ENCODE measurements around the gene PDXP. TPM values are rescaled to one million over a fixed set of nuclear protein-coding genes. Genes with fewer than 3 reads are reported as not detected.

PDXP gene
- total RNA-seq, 1 experiment from 2014 or later, result 18.4 TPM

GRCh38 chr22:37659897-37660708, 1.6 kb downstream of the PDXP start:
- Mint-ChIP-seq H3K36me3 (ENCODE audit: insufficient read depth, unreplicated experiment) (peaks cover 30% of the 10 kb centered on the region), H3K4me1 (ENCODE audit: low read depth, unreplicated experiment) (peaks cover 40% of the 10 kb centered on the region), H3K27me3 (ENCODE audit: unreplicated experiment) (no peaks in the 10 kb centered on the region), H3K9me3 (ENCODE audit: low read depth, unreplicated experiment) (no peaks in the 10 kb centered on the region), H3K27ac (ENCODE audit: unreplicated experiment) (peak overlapping the region; percentile 74), H3K4me3 (ENCODE audit: low read depth, unreplicated experiment) (peak overlapping the region; percentile 92)
- TSS peak; percentile 29 for BruUV-seq (replicated peaks)
- DNase-seq, result no peak
- no peak for TF ChIP-seq CTCF (IDR thresholded peaks at IDR 0.05; ENCODE audit: unreplicated experiment)
- CTCF ChIA-PET, result interaction anchor here (1.8 kb wide), 1 partner anchor 21 kb away, joined by 13 read pairs; no protein-coding TSS in a partner anchor
- intact Hi-C loops (cut with micrococcal nuclease; ENCODE audit: unreplicated experiment), result no loop called here

- Mint-ChIP-seq H3K4me1 (ENCODE audit: low read depth, unreplicated experiment) (peaks cover 40% of the 10 kb centered on the region), H3K4me3 (ENCODE audit: low read depth, unreplicated experiment) (no peak overlapping the region), H3K27ac (ENCODE audit: unreplicated experiment) (no peak overlapping the region), H3K36me3 (ENCODE audit: insufficient read depth, unreplicated experiment) (peaks cover 36% of the 10 kb centered on the region), H3K27me3 (ENCODE audit: unreplicated experiment) (no peaks in the 10 kb centered on the region), H3K9me3 (ENCODE audit: low read depth, unreplicated experiment) (no peaks in the 10 kb centered on the region)
- no TSS peak for BruUV-seq (replicated peaks)
- DNase-seq, result no peak
- CTCF ChIA-PET, result interaction anchor here (0.8 to 1.8 kb wide), 3 partner anchors 17 to 54 kb away, joined by 3 to 13 read pairs (median 4); no protein-coding TSS in a partner anchor
- no peak for TF ChIP-seq CTCF (IDR thresholded peaks at IDR 0.05; ENCODE audit: unreplicated experiment)
- intact Hi-C loops (cut with micrococcal nuclease; ENCODE audit: unreplicated experiment), result no loop called here
Observed at GRCh38 chr22:37660709-37661045, 2.2 kb downstream of the PDXP start.

GRCh38 chr22:37661160-37661924, 2.8 kb downstream of the PDXP start:
- no peaks in the 10 kb centered on the region for H3K27me3 Mint-ChIP-seq (ENCODE audit: unreplicated experiment)
- CTCF ChIA-PET, result interaction anchor here (0.5 to 1.8 kb wide), 7 partner anchors 13 to 801 kb away, joined by 3 to 13 read pairs (median 4); no protein-coding TSS in a partner anchor
- no peak for DNase-seq
- peaks cover 42% of the 10 kb centered on the region for H3K36me3 Mint-ChIP-seq (ENCODE audit: insufficient read depth, unreplicated experiment)
- TF ChIP-seq CTCF (IDR thresholded peaks at IDR 0.05; ENCODE audit: unreplicated experiment), result no peak
- no peaks in the 10 kb centered on the region for H3K9me3 Mint-ChIP-seq (ENCODE audit: low read depth, unreplicated experiment)
- H3K27ac Mint-ChIP-seq (ENCODE audit: unreplicated experiment), result no peak overlapping the region
- BruUV-seq (replicated peaks), result TSS peak; percentile 10
- intact Hi-C loops (cut with micrococcal nuclease; ENCODE audit: unreplicated experiment), result no loop called here
- peaks cover 40% of the 10 kb centered on the region for H3K4me1 Mint-ChIP-seq (ENCODE audit: low read depth, unreplicated experiment)
- H3K4me3 Mint-ChIP-seq (ENCODE audit: low read depth, unreplicated experiment), result no peak overlapping the region

- Mint-ChIP-seq H3K27me3 (ENCODE audit: unreplicated experiment) (no peaks in the 10 kb centered on the region), H3K4me3 (ENCODE audit: low read depth, unreplicated experiment) (no peak overlapping the region), H3K36me3 (ENCODE audit: insufficient read depth, unreplicated experiment) (peaks cover 49% of the 10 kb centered on the region), H3K27ac (ENCODE audit: unreplicated experiment) (no peak overlapping the region), H3K4me1 (ENCODE audit: low read depth, unreplicated experiment) (peaks cover 40% of the 10 kb centered on the region), H3K9me3 (ENCODE audit: low read depth, unreplicated experiment) (no peaks in the 10 kb centered on the region)
- CTCF ChIA-PET, result interaction anchor here (0.5 to 1.8 kb wide), 5 partner anchors 13 to 801 kb away, joined by 3 to 13 read pairs (median 4); no protein-coding TSS in a partner anchor
- no peak for DNase-seq
- intact Hi-C loops (cut with micrococcal nuclease; ENCODE audit: unreplicated experiment), result no loop called here
- BruUV-seq (replicated peaks), result no TSS peak
- no peak for TF ChIP-seq CTCF (IDR thresholded peaks at IDR 0.05; ENCODE audit: unreplicated experiment)
Observed at GRCh38 chr22:37662039-37662438, 3.5 kb downstream of the PDXP start.

Data from Calu3 (cell line).